Measurements from ENCODE around the gene PODNL1. TPM values are rescaled to one million over a fixed set of nuclear protein-coding genes. Genes with fewer than 3 reads are reported as not detected.

Gene PODNL1
- polyA plus RNA-seq, 1 donor (not counting 4 experiments of a cell fraction or from before 2014, with no cell fraction given) = 1.0 TPM

- FAIRE-seq = no peak
- no peaks in the 10 kb centered on the region for H4K20me1 ChIP-seq (ENCODE audit: control insufficient read depth, extremely low read depth, insufficient read depth, low read length)
- H3K27ac ChIP-seq (ENCODE audit: control insufficient read depth, insufficient read depth, low read length) = no peak overlapping the region
- H2AFZ ChIP-seq (ENCODE audit: control insufficient read depth, low read length) = no peak overlapping the region
- no peaks in the 10 kb centered on the region for H3K9me1 ChIP-seq (ENCODE audit: control insufficient read depth, extremely low read depth, insufficient read depth, low read length)
- peaks cover 5% of the 10 kb centered on the region for H3K4me1 ChIP-seq (ENCODE audit: control insufficient read depth, extremely low read depth, insufficient read depth, low read length)
- H3K27me3 ChIP-seq (ENCODE audit: control insufficient read depth, extremely low read depth, insufficient read depth, low read length) = no peaks in the 10 kb centered on the region
- no peak for DNase-seq (ENCODE audit: low read depth, low spot score)
- no peak overlapping the region for H3K4me3 ChIP-seq (ENCODE audit: control insufficient read depth in 2 of 3, extremely low read depth in 1 of 3, insufficient read depth in 2 of 3, low read depth in 1 of 3, low read length in 3 of 3)
- no peak overlapping the region for H3K4me2 ChIP-seq (ENCODE audit: control insufficient read depth, extremely low read depth, insufficient read depth, low read depth, low read length)
- peaks cover 6 to 12% of the 10 kb centered on the region in 2 experiments for H3K36me3 ChIP-seq (ENCODE audit: control insufficient read depth in 2 of 2, extremely low read depth in 1 of 2, insufficient read depth in 2 of 2, low read length in 2 of 2)
- H3K79me2 ChIP-seq (ENCODE audit: control insufficient read depth, insufficient read depth, low read length) = no peaks in the 10 kb centered on the region
- no peak overlapping the region for H3K9ac ChIP-seq (ENCODE audit: control insufficient read depth, extremely low read depth, insufficient read depth, low read length)
- H3K9me3 ChIP-seq (ENCODE audit: control insufficient read depth, low read depth, low read length) = no peaks in the 10 kb centered on the region
- dilution Hi-C loops (cut with MboI; ENCODE audit: extremely low pct_ligation_motif_present, low sequenced_read_pairs) = no loop called here
- TF ChIP-seq EZH2 (IDR thresholded peaks at IDR 0.05; ENCODE audit: low read length) = no peak
- TF ChIP-seq CTCF (optimal IDR thresholded peaks at IDR 0.05 in 1 of 3, IDR thresholded peaks at IDR 0.05 in 1 of 3, conservative IDR thresholded peaks at IDR 0.05 in 1 of 3; ENCODE audit: extremely low read depth in 1 of 3, insufficient read depth in 2 of 3, low read length in 3 of 3) = no peak
Observed at GRCh38 chr19:13977803-13978202, 39.6 kb upstream of the PODNL1 start.

- Histone ChIP-seq H3K9ac (ENCODE audit: control insufficient read depth, extremely low read depth, insufficient read depth, low read length) (no peak overlapping the region), H2AFZ (ENCODE audit: control insufficient read depth, low read length) (no peak overlapping the region), H3K4me3 (ENCODE audit: control insufficient read depth in 2 of 3, extremely low read depth in 1 of 3, insufficient read depth in 2 of 3, low read depth in 1 of 3, low read length in 3 of 3) (no peak overlapping the region), H3K9me3 (ENCODE audit: control insufficient read depth, low read depth, low read length) (no peaks in the 10 kb centered on the region), H3K79me2 (ENCODE audit: control insufficient read depth, insufficient read depth, low read length) (no peaks in the 10 kb centered on the region), H4K20me1 (ENCODE audit: control insufficient read depth, extremely low read depth, insufficient read depth, low read length) (no peaks in the 10 kb centered on the region), H3K4me1 (ENCODE audit: control insufficient read depth, extremely low read depth, insufficient read depth, low read length) (peaks cover 5% of the 10 kb centered on the region), H3K4me2 (ENCODE audit: control insufficient read depth, extremely low read depth, insufficient read depth, low read depth, low read length) (no peak overlapping the region), H3K27ac (ENCODE audit: control insufficient read depth, insufficient read depth, low read length) (no peak overlapping the region), H3K36me3 (ENCODE audit: control insufficient read depth in 2 of 2, extremely low read depth in 1 of 2, insufficient read depth in 2 of 2, low read length in 2 of 2) (peaks cover 4 to 8% of the 10 kb centered on the region in 2 experiments), H3K9me1 (ENCODE audit: control insufficient read depth, extremely low read depth, insufficient read depth, low read length) (no peaks in the 10 kb centered on the region), H3K27me3 (ENCODE audit: control insufficient read depth, extremely low read depth, insufficient read depth, low read length) (no peaks in the 10 kb centered on the region)
- dilution Hi-C loops (cut with MboI; ENCODE audit: extremely low pct_ligation_motif_present, low sequenced_read_pairs) = no loop called here
- DNase-seq (ENCODE audit: low read depth, low spot score) = no peak
- TF ChIP-seq CTCF (optimal IDR thresholded peaks at IDR 0.05 in 1 of 3, IDR thresholded peaks at IDR 0.05 in 1 of 3, conservative IDR thresholded peaks at IDR 0.05 in 1 of 3; ENCODE audit: extremely low read depth in 1 of 3, insufficient read depth in 2 of 3, low read length in 3 of 3) (no peak), EZH2 (IDR thresholded peaks at IDR 0.05; ENCODE audit: low read length) (no peak)
- FAIRE-seq = no peak
Observed at GRCh38 chr19:13976446-13976845, 38.2 kb upstream of the PODNL1 start.

Data from keratinocyte (primary cell).